OCI-LY7 (cell line): ENCODE data around the gene GNAZ.

Experiments
- CTCF ChIP-seq: fragments of 200-600 bp; sonication (generic); conservative IDR thresholded peaks from 2 replicates; pipeline ENCODE4 v1.5.1; 2014; ENCODE audit warnings: mild to moderate bottlenecking, antibody characterized with exemption, low read length, moderate library complexity, mixed read lengths
- EZH2phosphoT487 ChIP-seq: fragments of 200-600 bp; sonication (generic); IDR thresholded peaks from 2 replicates; pipeline ENCODE4 v1.6.1; 2018; ENCODE audit warnings: low read depth, borderline replicate concordance, mild to moderate bottlenecking, mixed run types, antibody characterized with exemption, low read length, moderate library complexity, mixed read lengths

- TF ChIP-seq CTCF (no peak), EZH2phosphoT487 (no peak)
Measured at GRCh38 chr22:23097412-23098229, 27.3 kb downstream of the GNAZ start.
